HEK293T (cell line): ENCODE results near the gene HOXA5.

Source experiments
- ARNT ChIP-seq: fragments of 450-650 bp; IDR thresholded peaks from 2 replicates; pipeline ENCODE4 v1.6.1; 2017; ENCODE audit warnings: mild to moderate bottlenecking
- ELF4 ChIP-seq: fragments of 450-650 bp; IDR thresholded peaks from 2 replicates; pipeline ENCODE4 v1.6.1; 2017; ENCODE audit warnings: antibody characterized with exemption
- FOXK2 ChIP-seq: fragments of 450-650 bp; IDR thresholded peaks from 2 replicates; pipeline ENCODE4 v1.6.1; 2016; ENCODE audit warnings: mild to moderate bottlenecking
- FOXM1 ChIP-seq: fragments of 450-650 bp; IDR thresholded peaks from 2 replicates; pipeline ENCODE4 v1.6.1; 2017; ENCODE audit warnings: mild to moderate bottlenecking, borderline replicate concordance
- HDGF ChIP-seq: fragments of 450-650 bp; IDR thresholded peaks from 2 replicates; pipeline ENCODE4 v1.6.1; 2017; ENCODE audit warnings: antibody characterized with exemption, borderline replicate concordance
- NFRKB ChIP-seq: fragments of 450-650 bp; IDR thresholded peaks from 2 replicates; pipeline ENCODE4 v1.6.1; 2016; ENCODE audit warnings: mild to moderate bottlenecking, moderate library complexity
- PKNOX1 ChIP-seq: fragments of 450-650 bp; IDR thresholded peaks from 2 replicates; pipeline ENCODE4 v1.6.1; 2016
- SP1 ChIP-seq: fragments of 450-650 bp; IDR thresholded peaks from 2 replicates; pipeline ENCODE4 v1.6.1; 2017
- SUZ12 ChIP-seq: fragments of 450-650 bp; IDR thresholded peaks from 2 replicates; pipeline ENCODE4 v1.6.1; 2016; ENCODE audit warnings: mild to moderate bottlenecking
- TARDBP ChIP-seq: fragments of 450-650 bp; IDR thresholded peaks from 2 replicates; pipeline ENCODE4 v1.6.1; 2016
- ZNF384 ChIP-seq: fragments of 450-650 bp; IDR thresholded peaks from 2 replicates; pipeline ENCODE4 v1.6.1; 2016

GRCh38 chr7:27141137-27141922 lies 2.2 kb downstream of the HOXA5 start:
- TF ChIP-seq HDGF (no peak), TARDBP (no peak), SUZ12 (no peak), ZNF384 (no peak), SP1 (no peak), FOXK2 (no peak), ELF4 (no peak), ARNT (no peak), NFRKB (no peak), FOXM1 (no peak), PKNOX1 (no peak)
